Prostate gland (tissue), 2 donors: ENCODE data around the gene EGFLAM. TPM values are rescaled to one million over a fixed set of nuclear protein-coding genes. Genes with fewer than 3 reads are reported as not detected.

ENCODE experiments used
- DNase-seq: peaks from one replicate; pipeline ENCODE4 v3.0.0-alpha.2; 2019; ENCODE audit warnings: low spot score
- H3K27ac ChIP-seq, 2 donors: fragments of 200-600 bp; sonication (generic); 2 replicates each; pipeline ENCODE4 v1.5.1; 2017 to 2019
- H3K27me3 ChIP-seq: fragments of 200-600 bp; sonication (generic); replicated peaks from 2 replicates; pipeline ENCODE4 v1.5.1; 2019; ENCODE audit not compliant: insufficient read depth
- H3K36me3 ChIP-seq, 2 donors: fragments of 200-600 bp; sonication (generic); 1 replicate in 1 of 2; 2 replicates in 1 of 2; pipeline versions ENCODE4 v1.5.1 to v1.8.1; 2017 to 2019
- H3K4me1 ChIP-seq: fragments of 200-600 bp; sonication (generic); replicated peaks from 2 replicates; pipeline ENCODE4 v1.5.1; 2019
- H3K4me3 ChIP-seq, 2 donors: fragments of 200-600 bp; sonication (generic); 2 replicates each; pipeline ENCODE4 v1.5.1; 2017 to 2019
- H3K9me3 ChIP-seq: fragments of 200-600 bp; sonication (generic); 2 replicates; pipeline ENCODE4 v1.5.1; 2017
- CTCF ChIP-seq, 4 experiments: fragments of 200-600 bp in 2 of 4; fragments of 450-650 bp in 2 of 4; sonication (generic) in 2 of 4; IDR thresholded peaks; 1 replicate in 3 of 4; 2 replicates in 1 of 4; pipeline ENCODE4 v1.5.1; 2016 to 2019; ENCODE audit warnings: antibody characterized with exemption in 4 of 4, mild to moderate bottlenecking in 2 of 4, moderate library complexity in 2 of 4
- POLR2A ChIP-seq: fragments of 450-650 bp; IDR thresholded peaks from one replicate; pipeline ENCODE4 v1.6.1; 2016; ENCODE audit warnings: antibody characterized with exemption, mild to moderate bottlenecking
- POLR2AphosphoS5 ChIP-seq: sonication (generic); formaldehyde crosslinking; IDR thresholded peaks from one replicate; pipeline ENCODE4 v1.6.1; 2017; ENCODE audit warnings: antibody characterized with exemption
- WGBS: methylation state at CpG from one replicate; pipeline ENCODE4 v1.1.5; 2018; 5-methylcytosine and 5-hydroxymethylcytosine counted together
- intact Hi-C: fragments of 100-400 bp; cut with DNase I; formaldehyde crosslinking; loops from one replicate; pipeline ENCODE4 v1.14.2; 2022
- total RNA-seq, 2 donors: library from RNA; depleted of rRNA; stranded (reverse); fragments of >200 nt; gene quantifications; one replicate each; pipeline ENCODE4 v1.1.0, GENCODE V29; 2016

Gene EGFLAM
- total RNA-seq, 2 donors from 2014 or later: 4.1 to 14.1 TPM

GRCh38 chr5:38400365-38400764 lies 142.0 kb downstream of the EGFLAM start:
- Histone ChIP-seq H3K27me3 (no peaks in the 10 kb centered on the region), H3K9me3 (no peaks in the 10 kb centered on the region), H3K36me3 (no peaks in the 10 kb centered on the region), H3K27ac (no peak overlapping the region), H3K4me3 (no peak overlapping the region), H3K4me1 (no peaks in the 10 kb centered on the region)
- intact Hi-C loops: no loop called here
- TF ChIP-seq POLR2A (no peak), CTCF (IDR thresholded peaks at IDR 0.05) (no peak), POLR2AphosphoS5 (peak; percentile 13)
- no peak for DNase-seq
- 35% methylated on average over 2 of the region's 2 CpGs for WGBS

- Histone ChIP-seq H3K27me3 (no peaks in the 10 kb centered on the region), H3K4me3 (no peak overlapping the region), H3K36me3 (no peaks in the 10 kb centered on the region), H3K4me1 (no peaks in the 10 kb centered on the region), H3K27ac (no peak overlapping the region), H3K9me3 (no peaks in the 10 kb centered on the region)
- 88% methylated on average over 1 of the region's 1 CpG for WGBS
- no peak for DNase-seq
- TF ChIP-seq CTCF (IDR thresholded peaks at IDR 0.05): no peak
- no peak for TF ChIP-seq POLR2AphosphoS5
- TF ChIP-seq POLR2A: no peak
- intact Hi-C loops: no loop called here
Observed at GRCh38 chr5:38401145-38401544, 142.8 kb downstream of the EGFLAM start.

GRCh38 chr5:38403406-38403805 lies 145.0 kb downstream of the EGFLAM start:
- H3K9me3 ChIP-seq: no peaks in the 10 kb centered on the region
- no peaks in the 10 kb centered on the region for H3K4me1 ChIP-seq
- no peaks in the 10 kb centered on the region for H3K27me3 ChIP-seq
- 65% methylated on average over 5 of the region's 5 CpGs for WGBS
- intact Hi-C loops: no loop called here
- no peak for DNase-seq
- no peak overlapping the region for H3K27ac ChIP-seq
- TF ChIP-seq CTCF (IDR thresholded peaks at IDR 0.05) (no peak), POLR2A (no peak), POLR2AphosphoS5 (no peak)
- no peaks in the 10 kb centered on the region for H3K36me3 ChIP-seq
- no peak overlapping the region for H3K4me3 ChIP-seq

GRCh38 chr5:38403877-38404635 lies 145.7 kb downstream of the EGFLAM start:
- no peak overlapping the region for H3K27ac ChIP-seq
- no peaks in the 10 kb centered on the region for H3K36me3 ChIP-seq
- H3K4me1 ChIP-seq: no peaks in the 10 kb centered on the region
- 86% methylated on average over 6 of the region's 6 CpGs for WGBS
- H3K4me3 ChIP-seq: no peak overlapping the region
- H3K9me3 ChIP-seq: no peaks in the 10 kb centered on the region
- H3K27me3 ChIP-seq: no peaks in the 10 kb centered on the region
- TF ChIP-seq POLR2AphosphoS5 (no peak), POLR2A (no peak), CTCF (IDR thresholded peaks at IDR 0.05) (no peak)
- no peak for DNase-seq
- intact Hi-C loops: no loop called here

GRCh38 chr5:38404667-38405276 lies 146.4 kb downstream of the EGFLAM start:
- 56% methylated on average over 4 of the region's 4 CpGs for WGBS
- Histone ChIP-seq H3K4me3 (no peak overlapping the region), H3K27me3 (no peaks in the 10 kb centered on the region), H3K27ac (no peak overlapping the region), H3K9me3 (no peaks in the 10 kb centered on the region), H3K36me3 (no peaks in the 10 kb centered on the region), H3K4me1 (no peaks in the 10 kb centered on the region)
- TF ChIP-seq POLR2A (no peak), CTCF (IDR thresholded peaks at IDR 0.05) (peak in 1 of 4 experiments; percentile 18), POLR2AphosphoS5 (no peak)
- DNase-seq: no peak
- intact Hi-C loops: no loop called here
